Urinary bladder (tissue), 4 donors: ENCODE results near the gene RDH8. TPM values are rescaled to one million over a fixed set of nuclear protein-coding genes. Genes with fewer than 3 reads are reported as not detected.

Source experiments
- DNase-seq: peaks from one replicate; pipeline ENCODE4 v3.0.0-alpha.2; 2015; ENCODE audit errors: extremely low spot score
- H3K27ac ChIP-seq: one replicate; pipeline ENCODE4 v1.5.1; 2013; ENCODE audit warnings: low read depth, mild to moderate bottlenecking, moderate library complexity
- H3K36me3 ChIP-seq: one replicate; pipeline ENCODE4 v1.6.1; 2013; ENCODE audit warnings: mild to moderate bottlenecking, moderate library complexity; ENCODE audit not compliant: insufficient read depth
- H3K4me1 ChIP-seq: one replicate; pipeline ENCODE4 v1.6.1; 2013; ENCODE audit warnings: mild to moderate bottlenecking, moderate library complexity; ENCODE audit not compliant: insufficient read depth
- H3K4me3 ChIP-seq: one replicate; pipeline ENCODE4 v1.5.1; 2013; ENCODE audit warnings: low read depth, low read length
- WGBS: extraction: QIAGEN DNeasy Blood & Tissue Kit; methylation state at CpG from one replicate; pipeline ENCODE4 v1.1.7; 2013; 5-methylcytosine and 5-hydroxymethylcytosine counted together
- polyA plus RNA-seq: library from polyadenylated mRNA; stranded (reverse); fragments of 200-250 nt; gene quantifications from one replicate; pipeline ENCODE4 v1.2.3, GENCODE V29; 2013
- total RNA-seq: library from RNA; depleted of rRNA; stranded (reverse); fragments of >200 nt; gene quantifications from one replicate; pipeline ENCODE4 v1.2.3, GENCODE V29; 2014
- donor health status: healthy with polysubstance abuse.
- donor health status: healthy.

Gene RDH8
- total and polyA plus RNA-seq, 2 donors = not detected

DNA sequence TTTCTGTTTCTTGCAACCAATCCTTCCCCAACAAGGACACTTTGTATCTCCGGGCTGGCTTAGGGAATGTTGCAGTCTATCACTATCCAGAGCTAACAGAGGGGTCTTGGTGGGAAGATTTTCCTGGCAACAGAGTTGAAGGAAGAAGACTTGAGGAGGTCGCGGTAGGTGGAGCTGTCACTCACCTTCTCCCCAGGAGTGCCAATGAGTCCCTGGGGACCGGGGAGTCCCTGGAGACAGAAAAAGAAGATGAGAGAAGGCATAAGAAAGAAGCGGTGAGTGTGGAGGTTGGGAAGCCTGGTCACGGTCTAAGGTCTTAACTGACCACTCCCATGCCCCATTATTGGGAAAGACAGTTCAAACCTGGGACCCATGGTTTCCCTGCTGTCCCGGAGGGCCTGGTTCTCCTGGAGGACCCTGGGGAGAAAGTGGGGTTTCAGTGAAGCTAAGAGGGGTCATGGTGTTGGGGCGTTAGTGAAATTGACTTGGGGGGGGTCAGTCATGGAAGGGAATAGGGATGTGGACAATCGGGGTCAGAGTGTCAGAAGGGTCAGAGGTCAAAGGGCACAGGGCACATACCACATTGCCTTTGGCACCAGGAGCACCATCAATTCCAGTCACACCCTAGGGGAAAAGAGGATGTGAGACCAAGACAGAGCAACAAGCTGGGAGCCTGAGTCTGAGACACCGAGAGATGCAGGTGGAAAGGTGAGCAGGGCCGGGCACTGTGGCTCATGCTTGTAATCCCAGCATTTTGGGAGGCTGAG, 21.7 kb upstream of the RDH8 start:
- DNase-seq = no peak
- 77% methylated on average over 11 of the region's 11 CpGs for WGBS
- Histone ChIP-seq H3K4me3 (no peak overlapping the region), H3K36me3 (no peaks in the 10 kb centered on the region), H3K4me1 (no peaks in the 10 kb centered on the region), H3K27ac (no peak overlapping the region)

DNA sequence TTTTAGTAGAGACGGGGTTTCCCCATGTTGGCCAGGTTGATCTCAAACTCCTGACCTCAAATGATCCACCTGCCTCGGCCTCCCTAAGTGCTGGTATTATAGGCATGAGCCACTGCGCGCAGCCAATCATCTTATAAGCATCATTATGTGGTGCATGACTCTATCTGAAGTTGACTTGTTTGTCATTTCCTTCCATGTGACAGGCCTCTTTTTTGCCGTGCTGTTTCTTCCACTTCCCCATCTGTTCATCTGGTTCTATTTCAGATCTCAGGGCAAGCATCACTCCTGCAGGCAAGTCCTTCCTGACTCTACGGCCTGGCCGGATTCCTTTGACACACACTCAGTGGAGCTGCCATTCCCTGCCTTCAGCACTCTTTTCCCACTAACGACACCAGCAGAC, 18.2 kb upstream of the RDH8 start:
- Histone ChIP-seq H3K27ac (no peak overlapping the region), H3K4me3 (no peak overlapping the region), H3K36me3 (no peaks in the 10 kb centered on the region), H3K4me1 (no peaks in the 10 kb centered on the region)
- WGBS = 80% methylated on average over 8 of the region's 8 CpGs
- DNase-seq = no peak

DNA sequence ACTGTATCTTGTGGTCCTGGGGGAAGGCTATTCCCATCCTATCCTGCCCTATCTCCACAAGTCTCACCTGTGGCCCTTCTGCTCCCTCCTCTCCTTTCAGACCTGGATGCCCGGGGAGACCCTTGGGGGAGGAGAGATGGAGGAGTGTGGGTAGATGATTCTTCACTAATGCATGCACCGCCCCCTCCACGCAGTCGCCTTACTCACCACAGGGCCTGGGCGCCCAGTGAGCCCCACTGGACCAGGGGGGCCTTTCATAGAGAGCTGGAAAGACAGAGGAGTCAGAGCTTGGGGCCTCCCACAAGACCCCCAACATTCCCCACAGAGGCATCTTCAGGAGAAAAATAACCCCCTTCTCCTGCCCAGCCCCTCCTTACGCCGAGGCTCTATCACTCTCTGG, 17.3 kb upstream of the RDH8 start:
- Histone ChIP-seq H3K27ac (no peak overlapping the region), H3K4me1 (no peaks in the 10 kb centered on the region), H3K36me3 (no peaks in the 10 kb centered on the region), H3K4me3 (no peak overlapping the region)
- 65% methylated on average over 7 of the region's 7 CpGs for WGBS
- DNase-seq = no peak

DNA sequence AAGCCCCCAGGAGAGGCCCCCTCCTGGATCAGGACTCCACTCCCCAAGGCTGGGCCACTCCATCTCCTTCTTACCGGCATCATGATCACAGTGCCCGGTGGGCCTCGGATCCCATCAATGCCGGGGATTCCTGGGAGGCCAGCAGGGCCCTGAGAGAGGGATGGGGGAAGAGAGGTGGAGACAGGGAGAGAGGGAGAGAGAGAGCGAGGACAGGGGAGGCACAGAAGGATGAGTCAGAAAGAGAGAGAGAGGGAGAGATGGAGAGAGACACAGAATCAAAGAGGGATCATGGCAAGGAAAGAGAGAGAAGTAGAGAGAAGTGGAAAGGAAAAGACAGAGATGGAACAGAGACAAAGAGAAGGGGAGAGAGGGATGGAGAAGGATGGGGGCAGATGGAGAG, 16.7 kb upstream of the RDH8 start:
- WGBS = 54% methylated on average over 5 of the region's 5 CpGs
- Histone ChIP-seq H3K4me1 (no peaks in the 10 kb centered on the region), H3K27ac (no peak overlapping the region), H3K4me3 (no peak overlapping the region), H3K36me3 (no peaks in the 10 kb centered on the region)
- DNase-seq = no peak

DNA sequence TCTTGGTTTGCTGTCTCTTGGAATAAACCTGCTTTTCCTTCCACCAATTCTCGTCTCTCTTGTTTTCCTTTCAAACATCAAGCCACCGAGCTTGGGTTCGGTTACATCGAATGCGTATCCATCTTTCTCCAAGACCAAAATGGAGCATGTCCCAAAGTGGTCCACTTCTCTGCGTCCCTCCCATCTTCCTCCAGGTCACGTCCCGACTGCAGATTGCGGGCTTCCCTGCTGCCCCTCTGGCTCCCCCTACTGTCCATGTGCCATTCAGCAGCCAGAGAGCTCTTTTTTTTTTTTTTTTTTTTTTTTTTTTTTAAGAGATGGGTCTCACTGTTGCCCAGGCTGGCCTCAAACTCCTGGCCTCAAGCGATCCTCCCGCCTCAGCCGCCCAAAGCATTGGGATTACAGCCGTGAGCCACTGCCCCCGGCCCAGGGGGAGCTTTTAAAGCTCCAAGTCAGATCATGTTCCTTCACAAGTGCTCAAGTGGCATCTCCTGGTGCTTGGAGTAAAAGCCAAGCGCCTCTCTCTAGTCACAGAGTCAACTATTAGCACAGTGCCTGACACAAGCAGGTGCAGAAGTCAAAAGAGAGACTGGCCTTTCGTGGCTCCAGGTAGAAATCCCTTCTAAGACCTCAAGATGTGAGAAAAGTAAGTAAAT, 13.0 kb upstream of the RDH8 start:
- 13% methylated on average over 16 of the region's 16 CpGs for WGBS
- no peak for DNase-seq

DNA sequence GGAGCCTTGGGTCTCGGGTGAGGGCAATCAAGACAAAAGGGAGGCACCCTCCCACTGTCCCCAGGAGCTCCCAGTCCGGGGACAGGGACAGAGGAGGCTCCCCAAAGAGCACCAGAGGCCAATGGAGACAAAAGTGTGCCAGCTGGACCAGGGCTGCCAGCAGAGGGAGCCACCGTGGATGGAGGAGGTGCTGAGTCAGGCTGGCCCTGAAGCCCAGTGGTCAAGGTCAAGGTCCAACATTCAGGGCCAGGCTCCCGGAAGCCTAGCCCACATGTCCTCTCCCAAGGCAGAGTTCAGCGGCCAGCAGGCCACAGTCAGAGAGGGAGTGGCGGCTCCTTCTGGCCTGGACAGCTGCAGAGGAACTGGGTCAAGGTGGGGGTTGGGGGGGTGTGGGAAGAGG, 11.4 kb upstream of the RDH8 start:
- H3K4me1 ChIP-seq = no peaks in the 10 kb centered on the region
- no peak for DNase-seq
- WGBS = 58% methylated on average over 6 of the region's 6 CpGs
- H3K27ac ChIP-seq = no peak overlapping the region
- H3K36me3 ChIP-seq = no peaks in the 10 kb centered on the region
- no peak overlapping the region for H3K4me3 ChIP-seq

More for the DNA sequence above, 13.0 kb upstream of the RDH8 start:
- Histone ChIP-seq H3K4me1 (no peaks in the 10 kb centered on the region), H3K4me3 (no peak overlapping the region), H3K27ac (no peak overlapping the region), H3K36me3 (no peaks in the 10 kb centered on the region)

DNA sequence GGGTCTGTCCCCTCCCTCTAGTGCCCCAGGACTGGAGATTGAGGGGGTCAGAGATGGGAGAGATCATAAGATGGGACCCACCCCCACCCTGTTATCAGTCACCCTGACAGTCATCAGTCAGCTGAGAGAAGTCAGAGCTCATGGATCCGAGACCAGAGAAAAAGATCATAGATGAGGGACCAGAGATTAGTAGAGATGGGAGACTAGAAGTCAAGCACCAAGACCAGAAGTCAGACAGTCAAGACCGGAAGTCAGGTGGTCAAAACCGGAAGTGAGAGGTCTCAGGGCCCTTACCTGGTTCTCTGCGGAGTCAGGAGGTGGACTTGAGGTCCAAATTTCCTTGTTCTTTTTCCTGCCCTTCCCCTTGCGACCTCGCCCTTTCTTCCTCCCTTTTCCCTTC, 10.0 kb upstream of the RDH8 start:
- no peaks in the 10 kb centered on the region for H3K4me1 ChIP-seq

DNA sequence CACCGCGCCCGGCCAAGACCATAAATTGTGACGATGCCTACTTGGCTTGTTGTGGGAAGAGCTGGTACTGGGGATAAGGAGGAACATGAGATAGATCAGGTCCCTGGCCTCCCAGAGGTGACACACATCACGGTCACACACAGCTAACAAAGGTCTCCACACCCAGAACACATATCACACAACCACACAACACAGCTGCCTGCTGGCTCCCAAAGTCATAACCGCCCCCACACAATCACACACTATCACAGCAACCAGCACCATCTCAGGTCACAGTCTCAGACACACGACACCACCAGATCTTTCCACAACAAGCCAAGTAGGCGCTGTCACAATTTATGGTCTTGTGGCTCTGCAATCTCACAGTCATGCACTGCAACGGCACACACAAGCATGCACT, 8.7 kb upstream of the RDH8 start:
- WGBS = 68% methylated on average over 9 of the region's 9 CpGs

More for the DNA sequence above, 10.0 kb upstream of the RDH8 start:
- 78% methylated on average over 6 of the region's 6 CpGs for whole genome bisulfite sequencing
- DNase-seq = no peak
- Histone ChIP-seq H3K27ac (no peak overlapping the region), H3K4me3 (no peak overlapping the region), H3K36me3 (no peaks in the 10 kb centered on the region)

DNA sequence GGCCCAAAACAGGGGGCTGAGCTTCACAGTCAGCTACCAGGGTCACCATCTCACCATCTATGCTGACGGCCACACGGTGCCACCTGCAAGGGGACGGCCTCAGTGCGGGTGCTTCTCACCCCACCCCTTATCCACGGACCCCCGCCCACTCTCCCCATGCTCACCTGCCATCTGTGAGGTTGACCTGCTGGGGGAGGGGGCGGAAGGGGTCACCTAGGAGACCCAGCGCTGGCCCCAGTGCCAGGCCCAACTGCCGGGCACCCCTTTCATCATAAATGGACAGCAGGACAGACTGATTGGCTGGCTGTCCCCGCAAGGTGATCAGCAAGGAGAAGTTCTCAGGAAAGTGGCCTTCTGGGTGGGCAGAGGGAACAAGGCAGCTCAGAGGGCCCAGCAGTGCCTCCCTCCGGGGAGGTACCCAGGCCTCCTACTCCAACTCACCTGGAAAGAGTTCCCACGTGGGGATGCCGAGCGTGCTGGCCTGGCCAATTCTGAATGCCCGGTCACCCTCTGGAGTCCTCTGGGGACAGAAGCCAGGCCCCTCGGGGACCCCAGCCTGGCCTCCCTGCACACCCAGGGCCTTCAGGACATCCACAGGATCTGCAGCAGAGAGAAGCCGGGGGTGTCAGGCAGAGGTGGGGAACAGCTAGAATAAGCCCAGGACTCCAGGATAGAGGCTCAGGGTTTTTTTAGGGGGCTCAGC, 7.5 kb upstream of the RDH8 start:
- DNase-seq = no peak
- Histone ChIP-seq H3K4me3 (no peak overlapping the region), H3K36me3 (no peaks in the 10 kb centered on the region), H3K27ac (peak overlapping the region; percentile 68), H3K4me1 (no peaks in the 10 kb centered on the region)
- WGBS = 61% methylated on average over 17 of the region's 17 CpGs

More for the DNA sequence above, 8.7 kb upstream of the RDH8 start:
- H3K27ac ChIP-seq = no peak overlapping the region
- H3K4me3 ChIP-seq = no peak overlapping the region
- no peak for DNase-seq
- H3K36me3 ChIP-seq = no peaks in the 10 kb centered on the region
- no peaks in the 10 kb centered on the region for H3K4me1 ChIP-seq

DNA sequence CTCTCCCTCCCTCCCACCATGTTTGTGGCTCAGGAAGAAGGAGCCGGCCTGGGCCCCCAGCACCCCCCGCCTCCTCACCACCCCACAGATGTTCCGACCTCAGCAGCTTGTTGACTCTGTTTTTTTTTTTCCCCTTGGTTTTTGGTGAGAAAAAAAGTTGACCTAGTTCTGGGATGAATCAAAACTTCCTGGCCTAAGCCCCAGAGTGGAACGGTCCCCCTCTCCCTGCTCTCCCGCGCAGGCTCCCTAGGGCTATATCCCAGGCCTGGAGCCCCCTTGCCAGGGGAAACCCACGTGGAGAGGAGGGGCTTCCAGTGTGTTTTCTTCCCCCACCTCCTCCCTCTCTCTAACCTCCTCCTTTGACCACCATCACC, 7.0 kb upstream of the RDH8 start:
- 24% methylated on average over 7 of the region's 7 CpGs for WGBS
- Histone ChIP-seq H3K36me3 (no peaks in the 10 kb centered on the region), H3K4me1 (no peaks in the 10 kb centered on the region), H3K4me3 (no peak overlapping the region), H3K27ac (no peak overlapping the region)
- no peak for DNase-seq

DNA sequence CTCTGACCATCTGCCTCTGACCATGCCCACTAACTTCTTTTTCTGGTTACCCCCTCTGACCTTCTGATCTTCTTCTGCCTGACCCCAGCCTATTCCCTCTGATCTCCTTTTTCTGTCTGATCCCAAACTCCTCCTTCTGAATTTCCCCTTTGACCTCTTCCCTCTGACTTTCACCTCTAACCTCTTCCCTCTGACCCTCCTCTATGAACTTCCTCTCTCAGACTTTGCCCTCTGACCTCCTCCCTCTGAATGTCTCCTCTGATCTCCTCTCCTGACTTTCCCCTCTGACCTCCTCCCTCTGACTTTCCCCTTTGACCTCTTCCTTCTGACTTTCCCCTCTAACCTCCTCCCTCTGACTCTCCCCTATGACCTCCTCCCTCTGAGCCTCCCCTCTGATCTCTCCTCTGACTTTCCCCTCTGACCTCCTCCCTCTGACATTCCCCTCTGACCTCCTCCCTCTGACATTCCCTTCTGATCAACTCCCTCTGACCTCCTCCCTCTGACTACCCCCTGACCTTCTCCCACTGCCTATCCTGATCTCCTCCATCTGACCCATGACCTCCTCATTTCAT, 6.4 kb upstream of the RDH8 start:
- H3K36me3 ChIP-seq = no peaks in the 10 kb centered on the region
- no peak for DNase-seq
- H3K27ac ChIP-seq = no peak overlapping the region
- no peaks in the 10 kb centered on the region for H3K4me1 ChIP-seq
- no peak overlapping the region for H3K4me3 ChIP-seq

DNA sequence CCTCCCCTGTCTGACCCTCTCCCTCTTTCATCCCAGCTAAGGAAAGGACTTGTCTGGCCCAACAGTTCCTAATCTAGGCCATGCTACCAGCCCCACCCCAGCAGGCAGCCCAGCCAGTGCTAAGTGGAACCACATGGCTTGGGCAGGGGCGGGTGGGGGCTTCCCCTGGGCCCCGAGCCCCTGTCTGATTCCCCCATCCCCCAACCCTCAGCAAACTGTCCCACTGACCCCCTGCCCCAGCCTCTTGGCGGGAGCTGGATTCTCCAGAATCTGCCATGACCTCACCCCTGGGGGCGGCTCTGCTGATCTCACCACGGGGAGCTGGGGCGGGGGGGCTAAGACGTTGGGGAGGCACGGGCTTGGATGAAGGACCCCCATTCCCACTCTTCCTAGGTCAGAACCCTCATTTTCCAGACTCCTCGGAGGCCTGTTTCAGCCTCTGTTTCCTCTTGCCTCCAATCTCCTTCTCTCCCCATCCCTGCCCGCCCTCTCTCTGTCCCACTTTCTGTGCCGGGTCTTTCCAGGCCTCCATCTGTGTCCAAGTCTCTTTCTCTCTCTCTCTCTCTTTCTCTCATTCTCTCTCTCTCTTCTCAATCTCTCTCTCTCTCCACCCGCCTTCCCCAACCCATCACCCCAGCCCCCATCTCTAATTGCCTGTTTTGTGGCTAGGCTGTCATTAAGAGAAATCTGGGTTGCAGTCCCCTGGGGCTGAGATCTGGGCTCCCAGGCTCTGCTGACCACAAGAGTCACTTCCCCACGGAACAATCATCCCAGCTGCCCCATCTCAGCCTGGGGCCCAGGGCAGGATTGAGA, 5.7 kb upstream of the RDH8 start:
- H3K36me3 ChIP-seq = no peaks in the 10 kb centered on the region
- WGBS = 30% methylated on average over 13 of the region's 13 CpGs
- H3K4me3 ChIP-seq = no peak overlapping the region
- no peak overlapping the region for H3K27ac ChIP-seq
- no peaks in the 10 kb centered on the region for H3K4me1 ChIP-seq
- no peak for DNase-seq

DNA sequence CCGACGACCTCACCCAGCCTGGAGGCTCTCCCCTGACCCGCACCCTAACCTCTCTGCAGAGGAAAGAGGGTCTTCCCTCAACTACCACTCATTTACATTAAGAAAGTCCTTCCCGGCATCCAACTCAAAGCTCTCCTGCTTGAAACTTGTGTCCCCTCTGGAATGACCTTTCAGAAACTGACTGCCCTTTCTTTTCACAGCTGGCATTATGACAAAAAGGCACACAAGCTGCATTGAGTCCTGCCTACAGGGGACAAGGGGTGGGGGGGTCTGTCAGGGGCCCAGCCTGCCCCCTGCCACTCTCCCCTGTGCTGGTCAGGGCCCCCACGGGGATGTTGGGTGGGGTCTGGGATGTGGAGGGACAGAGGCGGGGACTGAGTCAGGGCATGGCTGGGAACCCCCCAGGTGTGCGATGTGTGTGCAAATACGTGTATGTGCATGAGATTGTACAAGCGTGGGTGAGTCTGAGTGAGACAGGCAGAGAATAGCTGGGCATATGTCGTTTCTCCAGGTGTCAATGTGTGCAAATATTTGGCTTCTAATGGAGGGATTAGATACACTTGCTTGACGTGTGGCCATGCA, 5.0 kb upstream of the RDH8 start:
- no peaks in the 10 kb centered on the region for H3K4me1 ChIP-seq
- H3K36me3 ChIP-seq = no peaks in the 10 kb centered on the region
- DNase-seq = no peak
- no peak overlapping the region for H3K27ac ChIP-seq
- 39% methylated on average over 11 of the region's 11 CpGs for WGBS
- no peak overlapping the region for H3K4me3 ChIP-seq
